Measurements from ENCODE around the gene ACTR2.
A peak's percentile ranks its signal among the peaks of the same experiment; 100 is the strongest.
"Not testable (repeated sequence)": the region's sequence is repeated elsewhere in the genome, so short reads cannot be mapped to it uniquely, and the experiment has no call there.

The ACTR2 gene

GRCh38 chr2:65314801-65315441, 87.3 kb downstream of the ACTR2 start:
- DNase-seq (ENCODE audit: extremely low read depth, low read depth): no peak
- no peak for TF ChIP-seq CTCF (IDR thresholded peaks at IDR 0.05; ENCODE audit: low read depth, low read length, missing control alignments)
- H3K4me3 ChIP-seq (replicated peaks; ENCODE audit: low read depth, low read length): no peak overlapping the region

- TF ChIP-seq CTCF (IDR thresholded peaks at IDR 0.05; ENCODE audit: low read depth, low read length, missing control alignments): no peak
- H3K4me3 ChIP-seq (replicated peaks; ENCODE audit: low read depth, low read length): no peak overlapping the region
- no peak for DNase-seq (ENCODE audit: extremely low read depth, low read depth)
These were observed 88.4 kb downstream of the ACTR2 start for GRCh38 chr2:65316072-65316471.

- H3K4me3 ChIP-seq (replicated peaks; ENCODE audit: low read depth, low read length); DNase-seq (ENCODE audit: extremely low read depth, low read depth): not testable (repeated sequence)
These were observed 89.7 kb downstream of the ACTR2 start for GRCh38 chr2:65317351-65317750.

- TF ChIP-seq CTCF (IDR thresholded peaks at IDR 0.05; ENCODE audit: low read depth, low read length, missing control alignments): no peak
- no peak for DNase-seq (ENCODE audit: extremely low read depth, low read depth)
- H3K4me3 ChIP-seq (replicated peaks; ENCODE audit: low read depth, low read length): no peak overlapping the region
These were observed 90.2 kb downstream of the ACTR2 start for GRCh38 chr2:65317841-65318240.

- TF ChIP-seq CTCF (IDR thresholded peaks at IDR 0.05; ENCODE audit: low read depth, low read length, missing control alignments): no peak
- H3K4me3 ChIP-seq (replicated peaks; ENCODE audit: low read depth, low read length): no peak overlapping the region
- DNase-seq (ENCODE audit: extremely low read depth, low read depth): no peak
These were observed 91.5 kb downstream of the ACTR2 start for GRCh38 chr2:65319072-65319673.

GRCh38 chr2:65319674-65320041, 92.0 kb downstream of the ACTR2 start:
- DNase-seq (ENCODE audit: extremely low read depth, low read depth): no peak
- no peak for TF ChIP-seq CTCF (IDR thresholded peaks at IDR 0.05; ENCODE audit: low read depth, low read length, missing control alignments)
- no peak overlapping the region for H3K4me3 ChIP-seq (replicated peaks; ENCODE audit: low read depth, low read length)

- peak; percentile 55 for DNase-seq (ENCODE audit: extremely low read depth, low read depth)
These were observed 92.6 kb downstream of the ACTR2 start for GRCh38 chr2:65320042-65320725.

More at GRCh38 chr2:65320042-65320725, 92.6 kb downstream of the ACTR2 start:
- no peak overlapping the region for H3K4me3 ChIP-seq (replicated peaks; ENCODE audit: low read depth, low read length)
- TF ChIP-seq CTCF (IDR thresholded peaks at IDR 0.05; ENCODE audit: low read depth, low read length, missing control alignments): peak; percentile 51
